ENCODE data around the gene ANGEL1.

The ANGEL1 gene

GRCh38 chr14:76833011-76833410 is 20.3 kb upstream of the ANGEL1 start:
- Histone ChIP-seq H3K9me3 (no peaks in the 10 kb centered on the region), H3K4me1 (no peaks in the 10 kb centered on the region), H3K36me3 (no peaks in the 10 kb centered on the region), H3K27me3 (no peaks in the 10 kb centered on the region), H3K4me3 (ENCODE audit: low read depth, low read length) (no peak overlapping the region)
- TF ChIP-seq, protein P1, sequence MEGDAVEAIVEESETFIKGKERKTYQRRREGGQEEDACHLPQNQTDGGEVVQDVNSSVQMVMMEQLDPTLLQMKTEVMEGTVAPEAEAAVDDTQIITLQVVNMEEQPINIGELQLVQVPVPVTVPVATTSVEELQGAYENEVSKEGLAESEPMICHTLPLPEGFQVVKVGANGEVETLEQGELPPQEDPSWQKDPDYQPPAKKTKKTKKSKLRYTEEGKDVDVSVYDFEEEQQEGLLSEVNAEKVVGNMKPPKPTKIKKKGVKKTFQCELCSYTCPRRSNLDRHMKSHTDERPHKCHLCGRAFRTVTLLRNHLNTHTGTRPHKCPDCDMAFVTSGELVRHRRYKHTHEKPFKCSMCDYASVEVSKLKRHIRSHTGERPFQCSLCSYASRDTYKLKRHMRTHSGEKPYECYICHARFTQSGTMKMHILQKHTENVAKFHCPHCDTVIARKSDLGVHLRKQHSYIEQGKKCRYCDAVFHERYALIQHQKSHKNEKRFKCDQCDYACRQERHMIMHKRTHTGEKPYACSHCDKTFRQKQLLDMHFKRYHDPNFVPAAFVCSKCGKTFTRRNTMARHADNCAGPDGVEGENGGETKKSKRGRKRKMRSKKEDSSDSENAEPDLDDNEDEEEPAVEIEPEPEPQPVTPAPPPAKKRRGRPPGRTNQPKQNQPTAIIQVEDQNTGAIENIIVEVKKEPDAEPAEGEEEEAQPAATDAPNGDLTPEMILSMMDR (IDR thresholded peaks at IDR 0.05; ENCODE audit: low read depth, low read length) = no peak
- DNase-seq = no peak

- H3K4me1 ChIP-seq = no peaks in the 10 kb centered on the region
- no peak overlapping the region for H3K4me3 ChIP-seq (ENCODE audit: low read depth, low read length)
- no peaks in the 10 kb centered on the region for H3K36me3 ChIP-seq
- no peaks in the 10 kb centered on the region for H3K9me3 ChIP-seq
- no peaks in the 10 kb centered on the region for H3K27me3 ChIP-seq
- TF ChIP-seq, protein P1 (IDR thresholded peaks at IDR 0.05; ENCODE audit: low read depth, low read length) = no peak
- no peak for DNase-seq
These were observed 19.9 kb upstream of the ANGEL1 start for GRCh38 chr14:76832503-76832988.

- H3K4me3 ChIP-seq (ENCODE audit: low read depth, low read length) = no peak overlapping the region
- no peak for DNase-seq
- H3K4me1 ChIP-seq = no peaks in the 10 kb centered on the region
- no peaks in the 10 kb centered on the region for H3K9me3 ChIP-seq
- H3K36me3 ChIP-seq = no peaks in the 10 kb centered on the region
- no peaks in the 10 kb centered on the region for H3K27me3 ChIP-seq
- TF ChIP-seq, protein P1 (IDR thresholded peaks at IDR 0.05; ENCODE audit: low read depth, low read length) = no peak
These were observed 17.9 kb upstream of the ANGEL1 start for GRCh38 chr14:76830556-76830955.

GRCh38 chr14:76829650-76830421 is 17.2 kb upstream of the ANGEL1 start:
- TF ChIP-seq, protein P1 (IDR thresholded peaks at IDR 0.05; ENCODE audit: low read depth, low read length) = no peak
- H3K4me1 ChIP-seq = no peaks in the 10 kb centered on the region
- H3K9me3 ChIP-seq = no peaks in the 10 kb centered on the region
- H3K36me3 ChIP-seq = no peaks in the 10 kb centered on the region
- no peaks in the 10 kb centered on the region for H3K27me3 ChIP-seq
- H3K4me3 ChIP-seq (ENCODE audit: low read depth, low read length) = no peak overlapping the region
- DNase-seq = peak; percentile 46

DNA sequence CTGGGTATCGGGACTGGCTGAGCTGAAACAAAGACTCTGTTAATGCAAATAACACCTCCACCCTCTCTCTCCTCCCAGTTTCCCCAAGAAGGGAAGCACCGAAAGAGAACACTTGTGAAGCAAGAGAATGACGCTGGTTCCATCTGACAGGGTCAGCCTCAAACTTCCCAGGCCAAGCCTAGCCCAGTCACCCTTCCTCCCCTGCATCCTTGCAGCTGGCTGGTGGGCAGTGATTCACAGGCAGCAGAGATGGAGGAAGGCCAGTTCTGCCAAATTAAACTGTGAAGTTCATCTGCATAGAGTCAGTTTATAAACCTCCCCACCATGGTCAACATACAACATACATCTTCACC is 16.3 kb upstream of the ANGEL1 start:
- no peaks in the 10 kb centered on the region for H3K27me3 ChIP-seq
- TF ChIP-seq, protein P1 (IDR thresholded peaks at IDR 0.05; ENCODE audit: low read depth, low read length) = no peak
- H3K4me1 ChIP-seq = no peaks in the 10 kb centered on the region
- H3K9me3 ChIP-seq = no peaks in the 10 kb centered on the region
- no peak for DNase-seq
- no peak overlapping the region for H3K4me3 ChIP-seq (ENCODE audit: low read depth, low read length)
- no peaks in the 10 kb centered on the region for H3K36me3 ChIP-seq

- Histone ChIP-seq H3K9me3 (no peaks in the 10 kb centered on the region), H3K4me1 (no peaks in the 10 kb centered on the region), H3K36me3 (no peaks in the 10 kb centered on the region), H3K27me3 (no peaks in the 10 kb centered on the region), H3K4me3 (ENCODE audit: low read depth, low read length) (no peak overlapping the region)
- TF ChIP-seq, protein P1 (IDR thresholded peaks at IDR 0.05; ENCODE audit: low read depth, low read length) = no peak
- no peak for DNase-seq
These were observed 15.8 kb upstream of the ANGEL1 start for GRCh38 chr14:76828339-76829012.
